ENCODE measurements around the gene SHISA7.

The SHISA7 gene

GRCh38 chr19:55459551-55459949 is 16.4 kb upstream of the SHISA7 start:
- no peak overlapping the region for H3K4me3 ChIP-seq (IDR thresholded peaks at IDR 0.05; ENCODE audit: insufficient read depth, low read depth, low read length)
- H2AFZ ChIP-seq (ENCODE audit: low read depth) = no peak overlapping the region
- TF ChIP-seq, protein P1, sequence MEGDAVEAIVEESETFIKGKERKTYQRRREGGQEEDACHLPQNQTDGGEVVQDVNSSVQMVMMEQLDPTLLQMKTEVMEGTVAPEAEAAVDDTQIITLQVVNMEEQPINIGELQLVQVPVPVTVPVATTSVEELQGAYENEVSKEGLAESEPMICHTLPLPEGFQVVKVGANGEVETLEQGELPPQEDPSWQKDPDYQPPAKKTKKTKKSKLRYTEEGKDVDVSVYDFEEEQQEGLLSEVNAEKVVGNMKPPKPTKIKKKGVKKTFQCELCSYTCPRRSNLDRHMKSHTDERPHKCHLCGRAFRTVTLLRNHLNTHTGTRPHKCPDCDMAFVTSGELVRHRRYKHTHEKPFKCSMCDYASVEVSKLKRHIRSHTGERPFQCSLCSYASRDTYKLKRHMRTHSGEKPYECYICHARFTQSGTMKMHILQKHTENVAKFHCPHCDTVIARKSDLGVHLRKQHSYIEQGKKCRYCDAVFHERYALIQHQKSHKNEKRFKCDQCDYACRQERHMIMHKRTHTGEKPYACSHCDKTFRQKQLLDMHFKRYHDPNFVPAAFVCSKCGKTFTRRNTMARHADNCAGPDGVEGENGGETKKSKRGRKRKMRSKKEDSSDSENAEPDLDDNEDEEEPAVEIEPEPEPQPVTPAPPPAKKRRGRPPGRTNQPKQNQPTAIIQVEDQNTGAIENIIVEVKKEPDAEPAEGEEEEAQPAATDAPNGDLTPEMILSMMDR (conservative IDR thresholded peaks at IDR 0.05; ENCODE audit: low read depth, low read length) = no peak
- H3K36me3 ChIP-seq (ENCODE audit: insufficient read depth) = no peaks in the 10 kb centered on the region
- no peak overlapping the region for H3K4me2 ChIP-seq
- H3K9ac ChIP-seq = no peak overlapping the region
- H3K27me3 ChIP-seq (ENCODE audit: insufficient read depth, low read depth) = peaks cover 12% of the 10 kb centered on the region
- peaks cover 10% of the 10 kb centered on the region for H3K4me1 ChIP-seq (ENCODE audit: low read depth, poor library complexity, severe bottlenecking)
- H3K27ac ChIP-seq = no peak overlapping the region
- H4K20me1 ChIP-seq (ENCODE audit: insufficient read depth) = no peaks in the 10 kb centered on the region
- H3K79me2 ChIP-seq (ENCODE audit: insufficient read depth, low read depth) = peaks cover 11% of the 10 kb centered on the region; the same call in 1 of the 2 replicates

DNA sequence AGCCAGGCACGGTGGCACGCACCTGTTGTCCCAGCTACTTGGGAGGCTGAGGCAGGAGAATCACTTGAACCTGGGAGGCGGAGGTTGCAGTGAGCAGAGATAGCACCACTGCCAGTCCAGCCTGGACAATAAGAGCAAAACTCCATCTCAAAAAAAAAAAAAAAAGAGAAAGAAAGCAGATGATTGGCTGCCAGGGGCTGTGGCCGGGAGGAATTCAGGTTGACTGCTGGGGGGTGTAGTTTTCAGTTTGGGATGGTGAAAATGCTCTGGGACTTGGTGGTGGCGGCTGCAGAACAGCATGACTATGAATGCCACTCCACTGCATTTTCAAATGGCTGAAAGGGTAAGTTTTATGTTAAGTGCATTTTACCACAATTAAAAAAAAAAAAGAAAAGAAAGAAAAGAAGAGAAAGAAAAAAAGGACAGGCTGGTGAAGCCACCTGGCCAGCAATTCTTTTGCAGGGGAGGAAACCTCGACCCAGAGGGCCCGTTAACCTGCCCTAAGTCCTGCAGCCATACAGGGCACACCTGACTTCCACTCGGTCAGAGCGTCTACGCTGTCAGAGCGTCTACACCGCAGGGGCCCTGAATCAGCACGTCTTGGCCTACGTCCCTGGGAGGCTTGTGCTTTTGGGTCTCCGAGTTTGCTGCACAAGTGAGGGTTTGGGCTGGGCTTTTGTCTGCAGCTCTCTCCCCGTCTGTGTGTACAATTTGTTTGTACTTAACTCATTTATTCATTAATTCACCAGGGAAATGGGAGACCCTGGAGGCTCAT is 14.8 kb upstream of the SHISA7 start:
- TF ChIP-seq, protein P1 (conservative IDR thresholded peaks at IDR 0.05; ENCODE audit: low read depth, low read length) = no peak
- Histone ChIP-seq H4K20me1 (ENCODE audit: insufficient read depth) (no peaks in the 10 kb centered on the region), H3K79me2 (ENCODE audit: insufficient read depth, low read depth) (peaks cover 11% of the 10 kb centered on the region; the same call in 1 of the 2 replicates), H3K4me2 (no peak overlapping the region), H3K27ac (no peak overlapping the region), H3K27me3 (ENCODE audit: insufficient read depth, low read depth) (no peaks in the 10 kb centered on the region; the same call in 1 of the 2 replicates), H3K9ac (no peak overlapping the region), H3K4me3 (IDR thresholded peaks at IDR 0.05; ENCODE audit: insufficient read depth, low read depth, low read length) (no peak overlapping the region), H3K4me1 (ENCODE audit: low read depth, poor library complexity, severe bottlenecking) (peaks cover 10% of the 10 kb centered on the region), H2AFZ (ENCODE audit: low read depth) (no peak overlapping the region), H3K36me3 (ENCODE audit: insufficient read depth) (no peaks in the 10 kb centered on the region)

GRCh38 chr19:55456347-55456746 is 13.2 kb upstream of the SHISA7 start:
- Histone ChIP-seq H3K9ac (no peak overlapping the region), H3K79me2 (ENCODE audit: insufficient read depth, low read depth) (peaks cover 11% of the 10 kb centered on the region; the same call in 1 of the 2 replicates), H3K4me3 (IDR thresholded peaks at IDR 0.05; ENCODE audit: insufficient read depth, low read depth, low read length) (no peak overlapping the region), H3K36me3 (ENCODE audit: insufficient read depth) (no peaks in the 10 kb centered on the region), H2AFZ (ENCODE audit: low read depth) (no peak overlapping the region), H3K27ac (no peak overlapping the region), H4K20me1 (ENCODE audit: insufficient read depth) (no peaks in the 10 kb centered on the region), H3K27me3 (ENCODE audit: insufficient read depth, low read depth) (no peaks in the 10 kb centered on the region), H3K4me2 (no peak overlapping the region), H3K4me1 (ENCODE audit: low read depth, poor library complexity, severe bottlenecking) (peaks cover 5% of the 10 kb centered on the region)
- TF ChIP-seq, protein P1 (conservative IDR thresholded peaks at IDR 0.05; ENCODE audit: low read depth, low read length) = no peak

- Histone ChIP-seq H3K27me3 (ENCODE audit: insufficient read depth, low read depth) (no peaks in the 10 kb centered on the region; the same call in 1 of the 2 replicates), H4K20me1 (ENCODE audit: insufficient read depth) (no peaks in the 10 kb centered on the region), H3K4me1 (ENCODE audit: low read depth, poor library complexity, severe bottlenecking) (peaks cover 2% of the 10 kb centered on the region), H3K27ac (no peak overlapping the region), H3K4me3 (IDR thresholded peaks at IDR 0.05; ENCODE audit: insufficient read depth, low read depth, low read length) (no peak overlapping the region), H2AFZ (ENCODE audit: low read depth) (no peak overlapping the region), H3K36me3 (ENCODE audit: insufficient read depth) (no peaks in the 10 kb centered on the region), H3K4me2 (no peak overlapping the region), H3K79me2 (ENCODE audit: insufficient read depth, low read depth) (peaks cover 11% of the 10 kb centered on the region; the same call in 1 of the 2 replicates), H3K9ac (no peak overlapping the region)
- TF ChIP-seq, protein P1 (conservative IDR thresholded peaks at IDR 0.05; ENCODE audit: low read depth, low read length) = no peak
Measured at GRCh38 chr19:55455576-55456235, 12.6 kb upstream of the SHISA7 start.
